CD14-positive monocyte (primary cell): ENCODE measurements around the gene NTNG1. TPM values are rescaled to one million over a fixed set of nuclear protein-coding genes. Genes with fewer than 3 reads are reported as not detected.

Source experiments
- DNase-seq, 3 donors: peaks; one replicate each; pipeline ENCODE4 v3.0.0-alpha.2; 2011 to 2022
- H2AFZ ChIP-seq: 2 replicates; pipeline ENCODE4 v1.6.0; 2012; ENCODE audit warnings: mild to moderate bottlenecking, low read depth, low read length, inconsistent platforms; ENCODE audit not compliant: insufficient read depth, poor library complexity, severe bottlenecking
- H3K27ac ChIP-seq, 2 donors: 1 replicate in 1 of 2; 2 replicates in 1 of 2; pipeline ENCODE4 v1.5.1; 2012 to 2013; ENCODE audit warnings: low read length in 2 of 2, control low read depth in 1 of 2, inconsistent platforms in 1 of 2, low read depth in 1 of 2, mild to moderate bottlenecking in 1 of 2
- H3K27me3 ChIP-seq, 2 donors: one replicate each; pipeline versions ENCODE4 v1.6.0 to v1.6.1; 2011 to 2013; ENCODE audit warnings: low read length in 2 of 2; ENCODE audit not compliant: control insufficient read depth in 2 of 2, insufficient read depth in 2 of 2
- H3K36me3 ChIP-seq, 2 donors: replicated peaks in 1 of 2; 1 replicate in 1 of 2; 2 replicates in 1 of 2; pipeline versions ENCODE4 v1.5.1 to v1.6.1; 2012 to 2013; ENCODE audit warnings: low read length in 2 of 2, control low read depth in 1 of 2, inconsistent platforms in 1 of 2, mild to moderate bottlenecking in 1 of 2; ENCODE audit not compliant: insufficient read depth in 2 of 2, control insufficient read depth in 1 of 2
- H3K4me1 ChIP-seq, 2 donors: 1 replicate in 1 of 2; 2 replicates in 1 of 2; pipeline versions ENCODE4 v1.5.1 to v1.6.1; 2012 to 2013; ENCODE audit warnings: low read length in 2 of 2, control low read depth in 1 of 2, inconsistent platforms in 1 of 2, mild to moderate bottlenecking in 1 of 2, moderate library complexity in 1 of 2; ENCODE audit not compliant: insufficient read depth in 2 of 2, control insufficient read depth in 1 of 2
- H3K4me2 ChIP-seq: replicated peaks from 2 replicates; pipeline ENCODE3; 2012; ENCODE audit warnings: low read length, moderate library complexity, mild to moderate bottlenecking; ENCODE audit not compliant: poor library complexity, severe bottlenecking; ENCODE audit errors: extremely low read depth
- H3K4me3 ChIP-seq, 3 experiments: fragments of 200-600 bp in 1 of 3; sonication (generic) in 1 of 3; replicated peaks in 1 of 3; 1 replicate in 2 of 3; 2 replicates in 1 of 3; pipeline ENCODE4 v1.5.1; 2011 to 2013; ENCODE audit warnings: low read length in 3 of 3, mild to moderate bottlenecking in 3 of 3, control low read depth in 2 of 3, low read depth in 2 of 3, inconsistent platforms in 1 of 3, moderate library complexity in 1 of 3
- H3K79me2 ChIP-seq: 2 replicates; pipeline ENCODE4 v1.6.0; 2012; ENCODE audit warnings: mild to moderate bottlenecking, control low read depth, inconsistent platforms, low read length, moderate library complexity; ENCODE audit not compliant: insufficient read depth
- H3K9ac ChIP-seq: 2 replicates; pipeline ENCODE4 v1.6.0; 2017; ENCODE audit warnings: low read length, mild to moderate bottlenecking; ENCODE audit not compliant: insufficient read depth, poor library complexity, severe bottlenecking
- H3K9me3 ChIP-seq, 2 donors: replicated peaks in 1 of 2; 1 replicate in 1 of 2; 2 replicates in 1 of 2; pipeline versions ENCODE4 v1.5.1 to v1.6.1; 2012 to 2013; ENCODE audit warnings: low read length in 2 of 2, control low read depth in 1 of 2; ENCODE audit not compliant: control insufficient read depth in 1 of 2, insufficient read depth in 1 of 2
- H4K20me1 ChIP-seq: 2 replicates; pipeline ENCODE4 v1.6.0; 2012; ENCODE audit warnings: mild to moderate bottlenecking, low read length, control low read depth, moderate library complexity; ENCODE audit not compliant: insufficient read depth
- H3K27ac Mint-ChIP-seq, 7 donors: one replicate each; pipeline ENCODE4 v1.8.0; 2020; ENCODE audit warnings: mild to moderate bottlenecking in 7 of 7, mixed read lengths in 7 of 7, moderate library complexity in 6 of 7, inconsistent platforms in 2 of 7
- H3K27me3 Mint-ChIP-seq, 3 donors: one replicate each; pipeline ENCODE4 v1.8.0; 2021 to 2022; ENCODE audit warnings: low read depth in 3 of 3, mild to moderate bottlenecking in 3 of 3, mixed read lengths in 3 of 3, moderate library complexity in 3 of 3, inconsistent platforms in 1 of 3
- H3K36me3 Mint-ChIP-seq, 2 donors: one replicate each; pipeline ENCODE4 v1.8.0; 2020; ENCODE audit warnings: mixed read lengths in 2 of 2, inconsistent platforms in 1 of 2, mild to moderate bottlenecking in 1 of 2
- H3K4me1 Mint-ChIP-seq: one replicate; pipeline ENCODE4 v1.8.0; 2020; ENCODE audit warnings: mild to moderate bottlenecking, mixed read lengths
- H3K4me3 Mint-ChIP-seq, 2 donors: one replicate each; pipeline ENCODE4 v1.8.0; 2020; ENCODE audit warnings: mild to moderate bottlenecking in 2 of 2, mixed read lengths in 2 of 2, moderate library complexity in 1 of 2
- H3K9me3 Mint-ChIP-seq, 7 donors: one replicate each; pipeline ENCODE4 v1.8.0; 2020 to 2022; ENCODE audit warnings: mixed read lengths in 7 of 7, mild to moderate bottlenecking in 6 of 7, moderate library complexity in 6 of 7, inconsistent platforms in 2 of 7
- CTCF ChIP-seq: fragments of 200-600 bp; IDR thresholded peaks from one replicate; pipeline ENCODE4 v1.8.0; 2022; ENCODE audit warnings: antibody characterized with exemption, mild to moderate bottlenecking
- WGBS: methylation state at CpG from one replicate; pipeline ENCODE4 v1.1.5; 2013; ENCODE audit warnings: missing lambda C conversion rate; ENCODE audit not compliant: insufficient coverage; 5-methylcytosine and 5-hydroxymethylcytosine counted together
- intact Hi-C, 2 donors: fragments of 100-400 bp; cut with micrococcal nuclease; formaldehyde crosslinking; loops; one replicate each; pipeline versions ENCODE4 v1.15.0 to v1.15.1; 2023
- polyA plus RNA-seq, 3 donors: library from polyadenylated mRNA; depleted of rRNA in 1 of 3; unstranded in 2 of 3; stranded (reverse) in 1 of 3; fragments of 300-500 nt in 2 of 3; fragments of >200 nt in 1 of 3; fragmentation: Illumina TruSeq in 2 of 3; gene quantifications; 1 replicate in 2 of 3; 2 replicates in 1 of 3; pipeline ENCODE4 v1.2.3, GENCODE V29; 2012 to 2021

Gene NTNG1
- polyA plus RNA-seq, 3 donors = not detected

- Histone ChIP-seq H3K79me2 (no peaks in the 10 kb centered on the region), H3K36me3 (no peaks in the 10 kb centered on the region), H3K27me3 (peaks cover 0 to 2% of the 10 kb centered on the region in 2 donors), H3K4me2 (no peak overlapping the region), H3K9me3 (no peaks in the 10 kb centered on the region), H4K20me1 (no peaks in the 10 kb centered on the region), H3K27ac (no peak overlapping the region), H3K9ac (no peak overlapping the region), H3K4me1 (peaks cover 18 to 19% of the 10 kb centered on the region in 2 donors), H3K4me3 (no peak overlapping the region), H2AFZ (no peak overlapping the region)
- 43% methylated on average over 3 of the region's 6 CpGs for WGBS
- peak in 2 of 3 donors; percentile 3 to 10 for DNase-seq
- Mint-ChIP-seq H3K36me3 (no peaks in the 10 kb centered on the region), H3K27ac (no peak overlapping the region), H3K4me1 (peaks cover 27% of the 10 kb centered on the region), H3K27me3 (peaks cover 0 to 2% (median 2%) of the 10 kb centered on the region in 3 donors), H3K9me3 (peaks cover 0 to 3% (median 0%) of the 10 kb centered on the region in 7 donors), H3K4me3 (no peak overlapping the region)
- TF ChIP-seq CTCF = peak; percentile 74
- intact Hi-C loops = no loop called here
These were observed 388.8 kb downstream of the NTNG1 start for GRCh38 chr1:107529511-107530149.

DNA sequence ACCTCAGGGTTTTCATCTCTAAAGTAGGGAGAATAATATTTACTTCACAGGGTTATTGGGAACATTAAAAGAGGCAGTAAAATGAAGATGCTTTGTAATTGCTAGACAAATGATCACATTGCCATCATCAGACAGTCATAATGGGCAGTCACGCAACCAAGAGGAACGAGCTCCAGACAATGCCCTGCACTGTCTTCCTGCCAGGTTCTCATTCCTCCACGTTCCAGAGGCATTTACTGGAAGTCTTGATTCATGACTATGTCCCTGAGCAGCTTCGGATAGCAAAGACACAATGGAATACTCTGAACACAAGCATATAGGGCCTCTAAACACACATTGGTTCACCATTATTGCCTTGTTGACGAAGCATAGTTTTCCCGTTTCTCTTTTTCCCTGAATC is 389.7 kb downstream of the NTNG1 start:
- no peak overlapping the region for H3K4me2 ChIP-seq
- Mint-ChIP-seq H3K9me3 (peaks cover 0 to 3% (median 0%) of the 10 kb centered on the region in 7 donors), H3K36me3 (no peaks in the 10 kb centered on the region), H3K27ac (peak overlapping the region in 1 of 7 donors; percentile 2), H3K4me3 (no peak overlapping the region), H3K27me3 (peaks cover 0 to 2% (median 2%) of the 10 kb centered on the region in 3 donors), H3K4me1 (peaks cover 29% of the 10 kb centered on the region)
- peaks cover 26 to 28% of the 10 kb centered on the region in 2 donors for H3K4me1 ChIP-seq
- H3K36me3 ChIP-seq = no peaks in the 10 kb centered on the region
- no peak overlapping the region for H3K4me3 ChIP-seq
- H3K27me3 ChIP-seq = peaks cover 0 to 2% of the 10 kb centered on the region in 2 donors
- no peaks in the 10 kb centered on the region for H3K79me2 ChIP-seq
- TF ChIP-seq CTCF = no peak
- intact Hi-C loops = no loop called here
- WGBS = 77% methylated on average over 4 of the region's 6 CpGs
- no peak overlapping the region for H3K9ac ChIP-seq
- H3K9me3 ChIP-seq = no peaks in the 10 kb centered on the region
- DNase-seq = no peak
- H3K27ac ChIP-seq = no peak overlapping the region
- no peaks in the 10 kb centered on the region for H4K20me1 ChIP-seq
- no peak overlapping the region for H2AFZ ChIP-seq
